IMR-90 (cell line): ENCODE results near the gene SEC11A. TPM values are rescaled to one million over a fixed set of nuclear protein-coding genes. Genes with fewer than 3 reads are reported as not detected.

Source experiments
- ATAC-seq: fragments of 200-7000 bp; cut with Tn5 transposase; 2 replicates; pipeline ENCODE4 v1.9.1; 2020; ENCODE audit warnings: low read depth, mild to moderate bottlenecking, moderate library complexity
- BruUV-seq: library from RNA; stranded (reverse); fragments of 400-500 nt; replicated peaks from 2 replicates; lab custom pipeline; 2021; lab: Mats Ljungman, UMichigan
- CTCF ChIA-PET: fragments of 300-600 bp; formaldehyde crosslinking; extraction: SDS; loops from one replicate; lab custom pipeline; 2021; ENCODE audit warnings: antibody characterized with exemption; lab: Yijun Ruan, JAX
- POLR2A ChIA-PET: fragments of 300-600 bp; sonication (Branson Sonifier 250); formaldehyde crosslinking; loops from one replicate; lab custom pipeline; 2022; ENCODE audit warnings: antibody characterized with exemption; ENCODE audit not compliant: unreplicated experiment; lab: Charles Lee
- DNase-seq: peaks from one replicate; pipeline ENCODE4 v3.0.0; 2013
- H2AFZ ChIP-seq: replicated peaks from 2 replicates; pipeline ENCODE3; 2013; ENCODE audit warnings: low read length, mild to moderate bottlenecking; ENCODE audit not compliant: poor library complexity
- H2AK5ac ChIP-seq: 2 replicates; pipeline ENCODE4 v1.6.1; 2013; ENCODE audit warnings: low read depth, low read length, inconsistent platforms
- H2AK9ac ChIP-seq: replicated peaks from 2 replicates; pipeline ENCODE3; 2013; ENCODE audit warnings: mild to moderate bottlenecking, low read depth, low read length, moderate library complexity; ENCODE audit not compliant: poor library complexity
- H2BK120ac ChIP-seq: 2 replicates; pipeline ENCODE4 v1.6.1; 2013; ENCODE audit warnings: low read depth, low read length, inconsistent platforms
- H2BK15ac ChIP-seq: 3 replicates; pipeline ENCODE4 v1.6.1; 2013; ENCODE audit warnings: low read depth, low read length, inconsistent platforms
- H2BK20ac ChIP-seq: 2 replicates; pipeline ENCODE4 v1.6.1; 2013; ENCODE audit warnings: low read depth, mild to moderate bottlenecking, inconsistent platforms, low read length, moderate library complexity
- H2BK5ac ChIP-seq: 2 replicates; pipeline ENCODE4 v1.6.1; 2013; ENCODE audit warnings: mild to moderate bottlenecking, low read depth, low read length, inconsistent platforms; ENCODE audit not compliant: poor library complexity, severe bottlenecking
- H3K14ac ChIP-seq: replicated peaks from 2 replicates; pipeline ENCODE4 v1.6.1; 2013; ENCODE audit warnings: low read depth, low read length, inconsistent platforms
- H3K18ac ChIP-seq: 2 replicates; pipeline ENCODE4 v1.6.1; 2013; ENCODE audit warnings: low read depth, low read length, control low read depth
- H3K23ac ChIP-seq: 2 replicates; pipeline ENCODE4 v1.6.1; 2013; ENCODE audit warnings: low read depth, low read length, inconsistent platforms
- H3K27ac ChIP-seq: 2 replicates; pipeline ENCODE4 v1.5.1; 2013; ENCODE audit warnings: mild to moderate bottlenecking, control low read depth, low read length; ENCODE audit not compliant: insufficient read depth
- H3K27me3 ChIP-seq: 2 replicates; pipeline ENCODE4 v1.6.1; 2013; ENCODE audit warnings: low read length; ENCODE audit not compliant: control insufficient read depth, insufficient read depth
- H3K36me3 ChIP-seq: 2 replicates; pipeline ENCODE4 v1.6.1; 2013; ENCODE audit warnings: low read length, mixed read lengths; ENCODE audit not compliant: control insufficient read depth, insufficient read depth
- H3K4ac ChIP-seq: 2 replicates; pipeline ENCODE4 v1.6.1; 2013; ENCODE audit warnings: low read depth, low read length, inconsistent platforms
- H3K4me1 ChIP-seq: 2 replicates; pipeline ENCODE4 v1.6.1; 2013; ENCODE audit warnings: low read length, mixed read lengths; ENCODE audit not compliant: control insufficient read depth, insufficient read depth
- H3K4me2 ChIP-seq: 2 replicates; pipeline ENCODE4 v1.6.1; 2013; ENCODE audit warnings: low read depth, mild to moderate bottlenecking, control low read depth, low read length, moderate library complexity
- H3K4me3 ChIP-seq: 2 replicates; pipeline ENCODE4 v1.5.1; 2013; ENCODE audit warnings: low read depth, mild to moderate bottlenecking, control low read depth, low read length, moderate library complexity; ENCODE audit not compliant: insufficient read depth
- H3K56ac ChIP-seq: 2 replicates; pipeline ENCODE4 v1.6.1; 2013; ENCODE audit warnings: low read length, inconsistent platforms; ENCODE audit not compliant: insufficient read depth; ENCODE audit errors: extremely low read depth
- H3K79me1 ChIP-seq, 2 experiments: 2 replicates each; pipeline ENCODE4 v1.6.1; 2013; ENCODE audit warnings: low read length in 2 of 2, inconsistent platforms in 1 of 2, low read depth in 1 of 2
- H3K9ac ChIP-seq: 2 replicates; pipeline ENCODE4 v1.6.1; 2013; ENCODE audit warnings: low read depth, low read length, control low read depth
- H3K9me1 ChIP-seq: 2 replicates; pipeline ENCODE4 v1.6.1; 2013; ENCODE audit warnings: low read length, inconsistent platforms; ENCODE audit not compliant: insufficient read depth
- H3K9me3 ChIP-seq: 2 replicates; pipeline ENCODE4 v1.6.1; 2013; ENCODE audit warnings: low read length; ENCODE audit not compliant: control insufficient read depth, insufficient read depth
- H4K20me1 ChIP-seq: 2 replicates; pipeline ENCODE4 v1.6.1; 2013; ENCODE audit warnings: low read length, inconsistent platforms; ENCODE audit not compliant: insufficient read depth
- H4K5ac ChIP-seq: 2 replicates; pipeline ENCODE4 v1.6.1; 2013; ENCODE audit warnings: mild to moderate bottlenecking, low read depth, low read length, control low read depth
- H4K8ac ChIP-seq, 2 experiments: 2 replicates each; pipeline ENCODE4 v1.6.1; 2013; ENCODE audit warnings: low read depth in 2 of 2, low read length in 2 of 2, control low read depth in 1 of 2, inconsistent platforms in 1 of 2
- H4K91ac ChIP-seq: 2 replicates; pipeline ENCODE4 v1.6.1; 2013; ENCODE audit warnings: low read depth, low read length, inconsistent platforms; ENCODE audit not compliant: insufficient read depth
- SMC3 ChIP-seq: fragments of 150-350 bp; IDR thresholded peaks from 2 replicates; pipeline ENCODE4 v1.6.1; 2016; ENCODE audit warnings: low read depth, mild to moderate bottlenecking, antibody characterized with exemption, low read length, moderate library complexity
- WGBS, 2 experiments: methylation state at CpG; one replicate each; pipeline versions ENCODE4 v1.1.5 to v1.1.7; 2013; ENCODE audit warnings: missing lambda C conversion rate in 2 of 2; ENCODE audit not compliant: insufficient read length in 1 of 2; ENCODE audit errors: extremely low coverage in 2 of 2; 5-methylcytosine and 5-hydroxymethylcytosine counted together
- dilution Hi-C: fragments of 300-500 bp; cut with HindIII; formaldehyde crosslinking; loops from one replicate; pipeline ENCODE4 v1.14.3; 2018; ENCODE audit warnings: low sequenced_read_pairs; ENCODE audit not compliant: unreplicated experiment
- in situ Hi-C: fragments of 300-500 bp; cut with MboI; formaldehyde crosslinking; loops from 3 replicates; pipeline ENCODE4 v1.14.3; 2019; ENCODE audit warnings: low sequenced_read_pairs, inconsistent platforms, mixed read lengths
- intact Hi-C: fragments of 100-400 bp; cut with micrococcal nuclease; formaldehyde crosslinking; loops from 2 replicates; pipeline ENCODE4 v1.10.0; 2022
- polyA plus RNA-seq, 3 experiments: library from polyadenylated mRNA; depleted of rRNA; stranded (reverse); fragments of >200 nt; gene quantifications; 2 replicates each; pipeline ENCODE4 v1.2.3, GENCODE V29; 2012; ENCODE audit warnings: low replicate concordance in 1 of 3
- total RNA-seq: library from RNA; depleted of rRNA; stranded (reverse); fragments of >200 nt; gene quantifications from 2 replicates; pipeline ENCODE4 v1.2.3, GENCODE V29; 2012

The SEC11A gene
- total and polyA plus RNA-seq, 2 of the 4 experiments (the other 2 are of a cell fraction), result 62.4 to 108 TPM

- H2AFZ ChIP-seq, result no peak overlapping the region
- no peak overlapping the region for H3K18ac ChIP-seq
- no peak overlapping the region for H3K23ac ChIP-seq
- H2AK5ac ChIP-seq, result no peak overlapping the region
- POLR2A ChIA-PET, result no interaction called here
- H4K20me1 ChIP-seq, result peaks cover 5% of the 10 kb centered on the region; the same call in 1 of the 2 replicates
- H4K91ac ChIP-seq, result no peak overlapping the region
- H4K8ac ChIP-seq, result no peak overlapping the region
- no peaks in the 10 kb centered on the region for H3K27me3 ChIP-seq
- H4K5ac ChIP-seq, result no peak overlapping the region
- no peak overlapping the region for H3K4ac ChIP-seq
- DNase-seq, result no peak
- no peak overlapping the region for H3K9ac ChIP-seq
- H2BK15ac ChIP-seq, result no peak overlapping the region
- no peak overlapping the region for H2AK9ac ChIP-seq
- no peak overlapping the region for H2BK120ac ChIP-seq
- no TSS peak for BruUV-seq
- H3K79me1 ChIP-seq, result peaks cover 23 to 49% of the 10 kb centered on the region in 2 experiments; a peak in 3 of 4 replicates
- ATAC-seq, result no peak
- H3K9me1 ChIP-seq, result peaks cover 17% of the 10 kb centered on the region
- in situ Hi-C loops, result no loop called here
- CTCF ChIA-PET, result no interaction called here
- H3K4me1 ChIP-seq, result peaks cover 10% of the 10 kb centered on the region
- no peak overlapping the region for H3K14ac ChIP-seq
- dilution Hi-C loops, result no loop called here
- no peak overlapping the region for H3K4me2 ChIP-seq
- H3K9me3 ChIP-seq, result no peaks in the 10 kb centered on the region
- no CpG with 5 or more reads among the region's 3 CpGs for WGBS, 2 experiments
- peaks cover 14% of the 10 kb centered on the region for H3K36me3 ChIP-seq
- no peak overlapping the region for H3K4me3 ChIP-seq
- no peak overlapping the region for H2BK20ac ChIP-seq
- intact Hi-C loops, result no loop called here
- no peak overlapping the region for H3K27ac ChIP-seq
- TF ChIP-seq SMC3, result no peak
- no peak overlapping the region for H3K56ac ChIP-seq
- H2BK5ac ChIP-seq, result peak overlapping the region; percentile 15
Observed at GRCh38 chr15:84668221-84668982, 47.5 kb downstream of the SEC11A start.
